Common myeloid progenitor, CD34-positive (primary cell): ENCODE measurements around the gene CDKN2B-AS1.

ENCODE experiments used
- CTCF ChIA-PET: fragments of 350-600 bp; sonication (Branson Sonifier 250); formaldehyde crosslinking; loops from one replicate; lab custom pipeline; 2021; ENCODE audit warnings: antibody characterized with exemption; lab: Charles Lee
- POLR2A ChIA-PET: fragments of 350-600 bp; sonication (Branson Sonifier 250); formaldehyde crosslinking; loops from one replicate; lab custom pipeline; 2021; ENCODE audit warnings: antibody characterized with exemption; lab: Charles Lee
- DNase-seq, 3 donors: peaks; one replicate each; pipeline versions ENCODE4 v3.0.0 to v3.0.0-alpha.2; 2013
- H3K27ac ChIP-seq, 2 experiments: 1 replicate in 1 of 2; 2 replicates in 1 of 2; pipeline ENCODE4 v1.7.0; 2013; ENCODE audit warnings: inconsistent platforms in 2 of 2, low read length in 2 of 2, mild to moderate bottlenecking in 2 of 2, low read depth in 1 of 2, moderate library complexity in 1 of 2; ENCODE audit not compliant: severe bottlenecking in 2 of 2, insufficient read depth in 1 of 2, poor library complexity in 1 of 2
- H3K27me3 ChIP-seq, 5 experiments: replicated peaks in 2 of 5; 1 replicate in 3 of 5; 2 replicates in 2 of 5; pipeline versions ENCODE4 v1.6.1 to v1.7.0; 2013; ENCODE audit warnings: low read length in 4 of 5, mild to moderate bottlenecking in 2 of 5, moderate library complexity in 2 of 5, inconsistent platforms in 1 of 5; ENCODE audit not compliant: insufficient read depth in 5 of 5, control insufficient read depth in 4 of 5
- H3K36me3 ChIP-seq, 4 experiments: 1 replicate in 2 of 4; 2 replicates in 2 of 4; pipeline versions ENCODE4 v1.6.1 to v1.7.0; 2013; ENCODE audit warnings: low read length in 3 of 4, control low read depth in 1 of 4, mild to moderate bottlenecking in 1 of 4; ENCODE audit not compliant: control insufficient read depth in 4 of 4, insufficient read depth in 4 of 4
- H3K4me1 ChIP-seq, 4 experiments: 1 replicate in 3 of 4; 2 replicates in 1 of 4; pipeline versions ENCODE4 v1.6.1 to v1.7.1; 2013; ENCODE audit warnings: low read length in 3 of 4, mild to moderate bottlenecking in 3 of 4, control low read depth in 1 of 4, inconsistent platforms in 1 of 4, moderate library complexity in 1 of 4; ENCODE audit not compliant: control insufficient read depth in 4 of 4, insufficient read depth in 4 of 4; ENCODE audit errors: control extremely low read depth in 1 of 4
- H3K4me3 ChIP-seq, 7 experiments: 1 replicate in 4 of 7; 2 replicates in 3 of 7; pipeline versions ENCODE4 v1.5.1 to v1.7.0; 2013; ENCODE audit warnings: mild to moderate bottlenecking in 7 of 7, low read length in 6 of 7, moderate library complexity in 6 of 7, inconsistent platforms in 2 of 7, low read depth in 2 of 7, control low read depth in 1 of 7; ENCODE audit not compliant: insufficient read depth in 4 of 7, control insufficient read depth in 1 of 7; ENCODE audit errors: extremely low read depth in 1 of 7
- H3K9me3 ChIP-seq, 5 experiments: 1 replicate in 4 of 5; 2 replicates in 1 of 5; pipeline versions ENCODE4 v1.6.1 to v1.7.1; 2013; ENCODE audit warnings: low read length in 4 of 5, mild to moderate bottlenecking in 2 of 5, inconsistent platforms in 1 of 5, low read depth in 1 of 5, moderate library complexity in 1 of 5; ENCODE audit not compliant: control insufficient read depth in 4 of 5, insufficient read depth in 2 of 5; ENCODE audit errors: control extremely low read depth in 1 of 5
- WGBS: methylation state at CpG from one replicate; pipeline ENCODE4 v1.1.5; 2013; ENCODE audit not compliant: insufficient coverage; 5-methylcytosine and 5-hydroxymethylcytosine counted together

The CDKN2B-AS1 gene

DNA sequence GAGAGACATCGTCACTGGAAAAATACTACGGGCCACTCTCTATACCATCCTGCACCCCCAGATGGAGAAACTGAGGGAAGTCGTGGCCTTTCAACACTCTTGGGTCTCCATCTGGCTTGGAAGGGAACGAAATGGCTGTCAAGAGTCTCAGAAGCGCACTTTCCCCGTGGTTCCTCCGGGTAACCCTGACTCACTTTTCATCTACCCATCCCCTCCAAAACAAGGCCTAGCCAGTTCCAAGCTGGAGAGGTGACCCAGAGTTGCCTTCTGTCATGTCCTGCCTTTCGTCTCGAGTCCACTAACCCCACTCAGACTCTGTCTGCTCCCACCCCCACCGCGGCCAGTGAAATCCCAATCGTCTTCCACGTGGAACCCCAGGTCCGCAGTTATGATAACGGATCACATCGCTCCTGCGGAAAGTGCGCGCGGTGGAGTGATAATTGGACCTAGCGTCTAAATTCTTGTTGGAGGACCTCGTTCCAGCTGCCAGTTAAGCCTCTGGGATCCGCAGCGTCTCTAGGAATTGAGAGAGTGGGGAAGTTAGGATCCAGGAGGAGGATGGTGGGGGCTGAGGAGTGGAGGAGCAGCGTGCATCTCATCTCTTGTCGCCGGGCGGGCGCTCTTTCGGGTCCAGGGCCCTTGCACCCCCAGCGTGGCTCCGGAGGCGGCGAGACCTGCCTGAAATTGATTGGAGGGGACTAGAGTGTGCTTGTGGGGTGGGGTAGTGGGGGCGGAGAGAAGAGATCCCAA is 5.0 kb upstream of the CDKN2B-AS1 start:
- Histone ChIP-seq H3K36me3 (no peaks in the 10 kb centered on the region), H3K27me3 (peaks cover 14 to 88% (median 56%) of the 10 kb centered on the region in 5 experiments), H3K27ac (no peak overlapping the region), H3K4me1 (peaks cover 0 to 8% (median 8%) of the 10 kb centered on the region in 4 experiments), H3K4me3 (no peak overlapping the region), H3K9me3 (peaks cover 1 to 8% (median 6%) of the 10 kb centered on the region in 5 experiments)
- ChIA-PET CTCF (interaction anchor here (0.8 to 1.1 kb wide), 3 partner anchors 18 to 176 kb away, joined by 3 to 4 read pairs (median 3); partner anchors contain the start of gene CDKN2B), POLR2A (no interaction called here)
- 11% methylated on average over 30 of the region's 35 CpGs for WGBS
- no peak for DNase-seq

DNA sequence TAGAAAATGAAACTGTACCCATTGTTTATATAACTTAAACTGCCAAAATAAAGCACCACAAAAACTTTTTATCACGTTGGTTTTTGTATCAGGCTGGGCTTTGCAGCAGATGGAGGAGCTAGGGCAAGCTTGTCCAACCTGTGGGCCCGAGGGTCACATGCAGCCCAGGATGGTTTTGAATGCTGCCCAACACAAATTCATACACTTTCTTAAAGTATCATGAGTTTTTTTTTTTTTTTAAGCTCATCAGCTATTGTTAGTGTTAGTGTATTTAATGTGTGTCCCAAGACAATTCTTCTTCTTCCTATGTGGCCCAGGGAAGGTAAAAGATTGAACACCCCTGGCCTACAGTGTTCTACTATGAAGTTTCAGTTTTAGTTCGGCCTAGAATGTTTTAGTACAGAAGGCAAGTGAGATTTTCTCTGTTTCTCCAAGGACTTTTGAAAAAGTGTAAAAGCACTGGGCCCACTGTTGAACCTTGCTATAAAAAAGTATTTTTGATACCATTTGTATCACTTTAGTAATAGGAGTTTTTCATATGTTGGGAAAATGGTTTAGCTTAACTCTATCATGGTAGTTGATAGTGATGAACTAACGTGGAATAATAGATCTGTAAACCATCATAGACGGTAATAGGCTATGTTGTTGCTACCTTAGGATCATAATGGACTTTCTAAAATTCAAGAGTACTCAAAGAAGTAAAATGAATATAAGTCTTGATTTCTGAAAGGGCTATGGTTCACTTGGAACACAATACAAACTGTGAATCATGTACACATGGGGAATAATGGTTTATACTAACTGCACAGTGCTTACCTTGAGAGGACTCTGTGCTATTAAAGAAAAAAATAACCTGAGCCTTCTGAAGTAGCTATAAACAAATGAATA is 3.3 kb upstream of the CDKN2B-AS1 start:
- H3K4me3 ChIP-seq: no peak overlapping the region
- H3K36me3 ChIP-seq: no peaks in the 10 kb centered on the region
- no peak for DNase-seq
- CTCF ChIA-PET: interaction anchor here (0.9 to 3.1 kb wide), 3 partner anchors 20 to 56 kb away, joined by 3 to 10 read pairs (median 3); no protein-coding TSS in a partner anchor
- H3K27me3 ChIP-seq: peaks cover 23 to 87% (median 51%) of the 10 kb centered on the region in 5 experiments
- no peak overlapping the region for H3K27ac ChIP-seq
- 40% methylated on average over 2 of the region's 5 CpGs for WGBS
- POLR2A ChIA-PET: no interaction called here
- peaks cover 0 to 20% (median 19%) of the 10 kb centered on the region in 4 experiments for H3K4me1 ChIP-seq
- H3K9me3 ChIP-seq: peaks cover 1 to 8% (median 6%) of the 10 kb centered on the region in 5 experiments

DNA sequence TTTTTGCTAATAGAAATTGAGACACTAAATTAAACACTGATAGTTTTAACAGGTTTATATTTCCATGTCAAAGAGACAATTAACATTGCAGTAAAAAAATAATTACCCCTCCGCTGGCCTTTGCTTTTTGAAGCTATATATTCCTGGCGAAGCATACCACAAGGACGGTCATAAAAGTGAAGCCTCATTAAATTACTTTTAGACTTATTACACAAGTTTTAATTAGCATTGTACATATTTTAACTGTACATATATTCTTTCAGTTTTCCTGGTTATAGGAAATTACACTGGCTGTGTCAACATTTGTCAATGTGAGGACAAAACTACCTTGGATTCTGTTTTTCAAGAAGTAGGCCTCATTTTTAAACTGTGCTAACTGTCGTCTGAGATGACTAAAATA is 1.6 kb upstream of the CDKN2B-AS1 start:
- peaks cover 1 to 8% (median 6%) of the 10 kb centered on the region in 5 experiments for H3K9me3 ChIP-seq
- ChIA-PET CTCF (interaction anchor here (0.8 to 3.1 kb wide), 2 partner anchors 18 to 24 kb away, joined by 6 to 10 read pairs; no protein-coding TSS in a partner anchor), POLR2A (no interaction called here)
- 44% methylated on average over 1 of the region's 4 CpGs for WGBS
- H3K4me3 ChIP-seq: no peak overlapping the region
- peaks cover 0 to 20% (median 19%) of the 10 kb centered on the region in 4 experiments for H3K4me1 ChIP-seq
- H3K27me3 ChIP-seq: peaks cover 31 to 88% (median 61%) of the 10 kb centered on the region in 5 experiments
- DNase-seq: no peak
- H3K36me3 ChIP-seq: no peaks in the 10 kb centered on the region
- no peak overlapping the region for H3K27ac ChIP-seq

DNA sequence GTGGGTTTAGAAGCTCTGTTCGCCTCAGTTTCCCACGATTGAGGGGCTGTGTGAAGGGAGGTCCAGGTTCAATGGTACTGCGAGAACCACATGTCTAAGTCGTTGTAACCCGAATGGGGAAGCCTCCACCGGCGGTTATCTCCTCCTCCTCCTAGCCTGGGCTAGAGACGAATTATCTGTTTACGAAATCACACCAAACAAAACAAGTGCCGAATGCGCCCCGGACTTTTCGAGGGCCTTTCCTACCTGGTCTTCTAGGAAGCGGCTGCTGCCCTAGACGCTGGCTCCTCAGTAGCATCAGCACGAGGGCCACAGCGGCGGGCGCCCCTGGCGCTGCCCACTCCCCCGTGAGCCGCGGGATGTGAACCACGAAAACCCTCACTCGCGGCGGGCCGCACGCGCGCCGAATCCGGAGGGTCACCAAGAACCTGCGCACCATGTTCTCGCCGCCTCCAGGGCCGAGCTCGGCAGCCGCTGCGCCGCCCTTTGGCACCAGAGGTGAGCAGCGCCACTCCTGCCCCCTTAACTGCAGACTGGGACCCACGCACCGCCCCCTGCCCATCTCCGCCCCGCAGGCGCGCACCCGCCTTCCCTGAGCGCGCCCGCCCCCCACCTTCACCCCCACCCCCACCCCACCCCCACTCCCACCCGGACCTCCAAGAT is 567 bp upstream of the CDKN2B-AS1 start, which contains the start of gene CDKN2A:
TSS of gene CDKN2A (minus strand) at position 500 of the 663 bp plus-strand sequence.
- Histone ChIP-seq H3K9me3 (peaks cover 0 to 8% (median 6%) of the 10 kb centered on the region in 5 experiments), H3K4me1 (peaks cover 0 to 20% (median 19%) of the 10 kb centered on the region in 4 experiments), H3K4me3 (peak within 1 kb of the TSS; percentile 57 to 91 (median 80)), H3K27me3 (peaks cover 31 to 87% (median 63%) of the 10 kb centered on the region in 5 experiments), H3K36me3 (no peaks in the 10 kb centered on the region), H3K27ac (no peak within 1 kb of the TSS)
- ChIA-PET CTCF (interaction anchor here (0.9 to 3.1 kb wide), 4 partner anchors 25 to 180 kb away, joined by 3 to 10 read pairs (median 4); no protein-coding TSS in a partner anchor), POLR2A (no interaction called here)
- 3% methylated on average over 26 of the region's 53 CpGs for WGBS
- no peak for DNase-seq

DNA sequence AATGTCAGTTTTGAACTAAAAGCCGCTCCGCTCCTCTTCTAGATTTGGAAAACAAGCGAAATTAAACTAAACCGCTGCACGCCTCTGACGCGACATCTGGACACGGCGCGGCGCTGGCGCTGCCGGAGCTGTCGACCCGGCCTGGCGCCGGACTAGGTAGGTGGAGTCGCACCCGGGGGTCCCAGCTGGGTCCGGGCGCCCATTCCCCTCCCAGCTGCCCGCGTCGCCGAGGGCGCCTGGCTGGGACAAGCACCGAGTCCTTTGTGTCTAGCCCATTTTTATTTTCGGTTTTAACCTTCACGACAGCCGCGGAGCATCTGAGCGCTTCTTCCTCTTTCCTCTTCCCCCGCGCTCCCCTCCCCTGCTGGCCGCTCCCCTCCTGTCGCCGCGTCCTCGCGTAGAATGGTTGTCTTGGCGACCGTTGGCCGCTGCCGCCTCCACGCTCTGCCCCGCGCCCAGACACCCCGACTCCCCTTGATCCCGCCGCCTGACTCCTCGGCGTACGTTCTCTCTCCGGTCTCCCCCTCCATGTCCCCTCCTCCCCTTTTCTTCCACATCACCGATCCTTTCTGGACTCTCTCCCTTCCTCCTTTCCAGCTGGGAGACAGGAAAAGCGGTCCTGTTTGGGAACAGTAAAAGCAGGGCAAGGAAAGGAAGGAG is 545 bp downstream of the CDKN2B-AS1 start:
- Histone ChIP-seq H3K9me3 (peaks cover 0 to 1% (median 0%) of the 10 kb centered on the region in 5 experiments), H3K4me3 (peak overlapping the region; percentile 57 to 91 (median 80)), H3K27ac (no peak overlapping the region), H3K36me3 (no peaks in the 10 kb centered on the region), H3K4me1 (peaks cover 0 to 20% (median 19%) of the 10 kb centered on the region in 4 experiments), H3K27me3 (peaks cover 25 to 86% (median 56%) of the 10 kb centered on the region in 5 experiments)
- CTCF ChIA-PET: interaction anchor here (1.5 to 1.8 kb wide), 2 partner anchors 124 to 181 kb away, joined by 3 to 4 read pairs; no protein-coding TSS in a partner anchor
- under 1% methylated on average over 54 of the region's 56 CpGs for WGBS
- DNase-seq: peak; percentile 85 to 95 (median 94)
- POLR2A ChIA-PET: no interaction called here
